ENCODE data around the gene RNF222. TPM values are rescaled to one million over a fixed set of nuclear protein-coding genes. Genes with fewer than 3 reads are reported as not detected.
"Not testable (repeated sequence)": the region's sequence is repeated elsewhere in the genome, so short reads cannot be mapped to it uniquely, and the experiment has no call there.

Gene RNF222
- total RNA-seq, 1 donor from 2014 or later: not detected

DNA sequence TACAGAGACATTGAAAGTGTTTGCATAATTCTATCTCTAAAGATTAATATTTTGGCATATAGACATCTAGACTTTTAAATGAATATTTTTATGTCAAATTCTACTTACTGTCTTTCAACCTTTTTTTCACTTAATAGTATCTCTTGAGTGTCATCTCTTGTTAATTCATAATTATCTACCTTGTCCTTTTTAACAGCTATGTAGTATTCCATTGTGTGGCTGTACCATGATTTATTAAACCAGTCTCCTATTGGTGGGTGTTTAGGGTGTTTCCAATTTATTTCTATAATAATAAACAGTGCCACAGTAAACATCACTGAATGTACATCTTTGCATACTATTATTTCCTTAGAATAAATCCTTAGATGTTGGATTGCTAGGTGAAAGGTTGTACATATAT is 16.3 kb upstream of the RNF222 start:
- intact Hi-C loops (cut with micrococcal nuclease): loop anchor here (10.0 kb wide), 2 partner anchors 371 to 481 kb away; no protein-coding TSS in a partner anchor
- no peak for ATAC-seq
- no peak for DNase-seq

DNA sequence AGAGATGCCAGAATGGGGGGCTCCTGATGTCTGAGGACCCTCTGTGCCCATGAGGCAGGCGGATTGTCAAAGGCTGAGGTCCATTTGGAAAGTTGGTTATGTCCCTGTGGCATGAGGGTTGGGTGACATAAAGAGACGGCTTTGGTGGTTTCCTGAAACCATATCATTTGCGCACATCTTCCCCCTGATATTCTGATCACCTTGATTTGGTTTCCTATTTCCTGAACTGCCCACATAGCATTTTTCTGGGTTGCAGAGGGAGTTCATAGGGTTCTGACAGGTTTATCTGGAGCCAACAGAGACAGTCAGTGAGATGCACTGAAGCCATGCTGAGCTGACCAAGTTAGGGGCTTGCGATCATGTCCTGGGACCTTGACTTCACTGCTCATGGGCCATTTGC is 15.7 kb upstream of the RNF222 start:
- intact Hi-C loops (cut with micrococcal nuclease): loop anchor here (10.0 kb wide), 2 partner anchors 371 to 481 kb away; no protein-coding TSS in a partner anchor
- DNase-seq (no peak), ATAC-seq (no peak)

DNA sequence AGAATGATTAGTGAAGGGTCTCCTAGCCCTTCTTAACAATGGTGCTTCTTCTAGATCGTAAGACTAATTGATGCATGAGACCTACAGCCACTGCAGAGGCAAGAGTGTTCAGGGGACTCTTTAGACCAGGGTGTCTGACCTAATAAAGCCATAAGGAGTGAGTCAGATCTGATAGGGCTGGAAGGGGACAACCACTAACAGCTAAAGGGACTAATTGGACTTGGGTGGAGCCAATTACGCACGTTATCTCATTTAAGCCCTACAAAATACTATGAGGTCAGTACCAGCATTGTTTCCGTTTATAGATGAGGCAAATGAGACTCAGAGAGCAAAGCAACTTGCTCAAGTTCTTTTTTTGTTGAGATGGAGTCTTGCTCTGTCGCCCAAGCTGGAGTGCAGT is 14.5 kb upstream of the RNF222 start:
- no peak for ATAC-seq
- intact Hi-C loops (cut with micrococcal nuclease): loop anchor here (10.0 kb wide), 2 partner anchors 373 to 483 kb away; no protein-coding TSS in a partner anchor
- no peak for DNase-seq

DNA sequence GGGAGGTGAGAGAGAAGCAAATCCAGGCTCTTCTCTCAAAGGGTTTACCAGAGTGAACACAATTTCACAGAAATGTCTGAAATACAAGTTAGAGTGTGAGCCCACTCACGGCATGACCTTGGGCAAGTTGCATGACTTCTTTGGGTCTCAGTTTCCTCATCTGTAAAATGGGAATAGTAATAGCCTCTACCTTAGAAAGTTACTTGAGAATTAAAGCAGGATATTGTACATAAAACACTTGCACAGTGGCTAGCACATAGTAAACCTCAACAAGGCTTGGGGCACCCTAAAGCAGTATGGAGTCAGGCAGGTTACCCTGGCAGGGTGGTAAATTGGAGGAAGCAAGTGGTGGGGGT is 13.2 kb upstream of the RNF222 start:
- ATAC-seq: no peak
- DNase-seq: no peak
- intact Hi-C loops (cut with micrococcal nuclease): loop anchor here (10.0 kb wide), 2 partner anchors 374 to 484 kb away; no protein-coding TSS in a partner anchor

DNA sequence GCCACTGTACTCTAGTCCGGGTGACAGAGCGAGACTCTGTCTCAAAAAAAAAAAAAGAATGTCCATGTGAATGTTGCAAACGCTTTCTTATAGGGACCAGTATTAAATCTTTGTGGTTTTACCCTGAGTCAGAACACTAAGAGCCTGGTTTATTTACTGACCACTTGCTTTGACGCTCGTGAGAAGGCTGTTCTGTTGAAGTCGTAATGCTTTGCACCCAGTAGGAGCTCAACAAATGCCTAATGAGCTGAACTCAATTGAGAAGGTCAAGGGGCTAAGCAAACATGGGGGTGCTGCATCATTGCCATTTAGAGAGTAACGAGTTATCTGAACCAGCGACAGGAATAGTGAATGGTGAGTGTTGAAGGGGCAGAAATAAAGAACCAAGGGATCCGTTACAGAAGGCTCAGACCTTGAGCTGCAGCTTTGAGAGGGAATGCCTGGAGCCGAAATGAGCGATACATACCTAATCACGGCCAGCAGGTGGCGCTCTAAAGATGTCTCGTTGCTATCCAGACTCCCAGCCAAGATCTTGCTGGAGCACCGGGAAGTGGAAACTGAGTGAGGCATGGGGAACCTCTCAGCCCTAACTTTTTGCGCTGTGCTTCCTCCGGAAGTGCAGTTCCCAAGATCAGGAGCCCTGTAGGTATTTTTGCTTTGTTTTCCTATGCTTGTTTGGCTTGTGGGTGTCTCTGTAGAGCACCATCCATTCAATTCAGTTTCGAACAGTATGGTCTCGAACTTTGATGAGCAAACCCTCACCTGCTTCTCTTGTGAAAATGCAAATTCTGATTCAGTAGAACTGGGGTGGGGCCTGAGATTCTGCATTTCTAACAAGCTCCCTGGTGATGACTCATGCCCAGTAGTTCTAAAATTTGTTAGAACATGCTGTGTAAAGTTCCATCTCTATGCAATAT is 12.6 kb upstream of the RNF222 start:
- peak; percentile 90 for DNase-seq
- peak; percentile 97 for ATAC-seq
- intact Hi-C loops (cut with micrococcal nuclease): loop anchor here (10.0 kb wide), 2 partner anchors 375 to 485 kb away; no protein-coding TSS in a partner anchor

DNA sequence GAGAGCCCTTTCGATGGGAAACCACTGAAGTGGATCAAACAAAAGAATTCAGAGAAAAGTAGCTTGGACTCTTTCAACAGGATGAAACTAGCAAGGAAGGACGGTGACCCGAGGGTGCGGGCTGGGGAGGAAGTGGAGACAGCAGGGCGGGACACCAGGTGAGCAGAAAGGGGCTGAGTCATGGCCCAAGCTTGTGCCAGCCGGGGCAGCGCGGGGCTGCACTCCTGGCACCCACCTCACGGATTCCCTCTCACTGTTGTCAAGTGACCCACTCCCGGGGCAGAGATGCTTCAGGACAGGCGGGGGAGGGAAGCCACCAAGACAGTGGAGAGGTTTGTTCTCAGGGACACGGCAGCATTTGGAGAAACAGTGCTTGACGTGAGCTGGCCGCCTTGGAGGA is 10.7 kb upstream of the RNF222 start:
- ATAC-seq: no peak
- no peak for DNase-seq
- intact Hi-C loops (cut with micrococcal nuclease): no loop called here

DNA sequence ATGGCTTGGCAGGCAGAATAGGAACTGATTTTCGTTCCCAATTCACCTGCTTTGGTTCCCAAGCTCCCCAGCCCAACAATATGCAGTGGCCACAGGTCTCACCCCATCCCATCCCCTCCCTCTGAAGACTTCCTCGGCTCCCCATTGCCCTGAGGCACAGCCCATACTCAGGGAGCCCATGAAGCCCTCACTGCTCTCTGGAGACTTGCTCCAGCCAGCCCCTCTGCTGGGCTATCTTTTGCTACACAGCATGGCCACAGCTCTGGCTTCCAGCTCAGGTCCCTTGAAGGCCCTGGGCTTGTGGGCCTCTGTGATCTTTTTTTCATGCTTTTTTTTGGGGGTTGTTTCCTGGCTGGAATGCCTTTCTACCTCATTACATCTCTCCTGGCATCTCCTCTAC is 8.5 kb upstream of the RNF222 start:
- intact Hi-C loops (cut with micrococcal nuclease): no loop called here
- no peak for DNase-seq
- ATAC-seq: no peak

DNA sequence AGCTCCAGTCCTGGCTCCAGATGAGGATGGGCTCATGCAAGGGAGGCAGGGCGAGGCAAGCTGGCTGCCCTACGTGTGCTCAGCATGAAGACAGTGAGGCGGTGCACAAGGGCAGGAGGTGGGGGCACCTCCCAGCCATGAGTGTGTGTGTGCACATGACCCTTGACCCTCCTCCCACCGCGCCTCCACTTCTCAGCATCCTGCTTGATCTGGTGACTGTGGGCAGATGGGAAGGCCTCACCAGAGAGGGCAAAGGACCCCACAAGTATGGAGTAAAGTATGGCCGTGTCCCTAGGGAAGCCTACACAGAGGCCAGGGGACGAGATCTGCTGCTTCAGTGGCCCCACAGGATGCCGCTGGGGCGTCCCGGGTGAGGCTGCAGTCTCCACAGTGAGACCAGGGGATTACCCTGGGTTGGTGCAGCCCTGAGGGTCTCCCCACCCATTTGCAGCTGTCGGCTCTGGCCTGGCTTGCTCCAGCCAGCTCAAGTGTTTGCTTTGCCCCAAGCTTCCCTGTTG is 7.9 kb upstream of the RNF222 start:
- no peak for DNase-seq
- ATAC-seq: no peak
- intact Hi-C loops (cut with micrococcal nuclease): no loop called here

DNA sequence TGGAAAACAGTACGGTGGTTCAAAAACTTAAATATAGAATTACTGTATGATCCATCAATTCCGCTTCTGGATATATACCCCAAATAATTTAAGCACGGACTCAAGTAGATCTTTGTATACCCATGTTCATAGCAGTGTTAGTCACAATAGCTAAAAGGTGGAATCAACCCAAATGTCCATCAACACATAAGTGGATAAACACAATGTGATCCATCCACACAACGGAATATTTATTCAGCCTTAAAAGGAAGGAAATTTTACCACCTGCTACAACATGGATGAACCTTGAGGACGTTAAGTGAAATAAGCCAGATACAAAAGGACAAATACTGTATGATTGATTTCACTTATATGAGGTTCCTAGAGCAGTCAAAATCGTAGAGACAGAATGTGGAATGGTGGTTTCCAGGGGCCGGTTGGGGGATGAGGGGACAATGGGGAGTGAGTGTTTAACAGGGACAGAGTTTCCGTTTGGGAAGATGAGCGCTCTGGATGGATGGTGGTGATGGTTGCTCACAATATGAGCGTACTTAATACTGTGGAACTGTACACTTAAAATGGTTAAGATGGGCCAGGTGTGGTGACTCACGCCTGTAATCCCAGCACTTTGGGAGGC is 5.4 kb upstream of the RNF222 start:
- intact Hi-C loops (cut with micrococcal nuclease): no loop called here
- no peak for DNase-seq
- no peak for ATAC-seq

DNA sequence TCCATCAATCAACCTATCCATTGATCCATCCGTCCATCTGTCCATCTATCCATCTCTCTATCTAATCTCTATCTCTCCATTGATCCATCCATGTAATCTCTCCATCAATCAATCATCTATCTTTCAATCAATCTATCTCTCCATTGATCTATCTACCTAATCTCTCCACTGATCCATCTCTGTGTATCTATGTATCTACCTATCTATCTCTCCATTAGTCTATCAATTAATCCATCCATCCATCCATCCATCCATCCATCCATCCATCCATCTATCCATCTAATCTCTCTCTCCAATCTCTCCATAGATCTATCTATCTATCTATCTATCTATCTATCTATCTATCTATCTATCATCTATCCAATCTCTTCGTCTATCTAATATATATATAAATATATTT is 3.5 kb upstream of the RNF222 start:
- ATAC-seq: no peak
- intact Hi-C loops (cut with micrococcal nuclease): no loop called here
- no peak for DNase-seq

DNA sequence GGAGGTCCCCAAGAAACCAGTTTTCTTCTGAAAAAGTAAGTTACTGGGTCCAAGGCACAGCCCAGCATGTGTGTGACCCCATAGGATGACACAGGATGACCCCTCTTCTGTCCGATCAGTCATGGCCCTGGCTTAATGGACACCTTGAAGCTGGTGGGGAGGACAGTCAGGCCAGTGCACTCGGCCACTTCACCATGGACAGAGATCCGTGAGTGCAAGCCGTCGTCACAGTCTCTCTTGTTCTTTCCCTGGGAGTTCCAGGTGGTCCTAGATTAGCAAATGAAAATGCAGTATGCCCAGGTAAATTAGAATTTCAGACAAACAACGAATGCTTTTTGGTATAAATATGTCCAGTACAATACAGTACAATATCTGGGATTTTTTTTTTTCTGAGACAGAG is 1.4 kb upstream of the RNF222 start:
- DNase-seq (no peak), ATAC-seq (no peak)
- intact Hi-C loops (cut with micrococcal nuclease): no loop called here

DNA sequence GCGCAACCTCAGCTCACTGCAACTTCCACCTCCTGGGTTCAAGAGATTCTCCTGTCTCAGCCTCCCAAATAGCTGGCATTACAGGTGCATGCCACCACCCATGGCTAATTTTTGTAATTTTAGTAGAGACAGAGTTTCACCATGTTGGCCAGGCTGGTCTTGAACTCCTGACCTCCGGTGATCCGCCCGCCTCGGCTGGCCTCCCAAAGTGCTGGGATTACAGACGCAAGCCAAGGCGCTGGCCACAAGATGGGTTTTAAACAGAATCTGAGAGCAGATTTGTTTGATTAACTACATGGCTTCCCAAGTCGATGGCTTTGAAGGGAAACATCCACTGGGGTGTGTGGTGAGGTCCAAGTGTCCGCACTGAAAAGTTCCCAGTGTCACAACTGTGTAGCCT is 3.1 kb downstream of the RNF222 start:
- ATAC-seq; intact Hi-C loops (cut with micrococcal nuclease); DNase-seq: not testable (repeated sequence)

DNA sequence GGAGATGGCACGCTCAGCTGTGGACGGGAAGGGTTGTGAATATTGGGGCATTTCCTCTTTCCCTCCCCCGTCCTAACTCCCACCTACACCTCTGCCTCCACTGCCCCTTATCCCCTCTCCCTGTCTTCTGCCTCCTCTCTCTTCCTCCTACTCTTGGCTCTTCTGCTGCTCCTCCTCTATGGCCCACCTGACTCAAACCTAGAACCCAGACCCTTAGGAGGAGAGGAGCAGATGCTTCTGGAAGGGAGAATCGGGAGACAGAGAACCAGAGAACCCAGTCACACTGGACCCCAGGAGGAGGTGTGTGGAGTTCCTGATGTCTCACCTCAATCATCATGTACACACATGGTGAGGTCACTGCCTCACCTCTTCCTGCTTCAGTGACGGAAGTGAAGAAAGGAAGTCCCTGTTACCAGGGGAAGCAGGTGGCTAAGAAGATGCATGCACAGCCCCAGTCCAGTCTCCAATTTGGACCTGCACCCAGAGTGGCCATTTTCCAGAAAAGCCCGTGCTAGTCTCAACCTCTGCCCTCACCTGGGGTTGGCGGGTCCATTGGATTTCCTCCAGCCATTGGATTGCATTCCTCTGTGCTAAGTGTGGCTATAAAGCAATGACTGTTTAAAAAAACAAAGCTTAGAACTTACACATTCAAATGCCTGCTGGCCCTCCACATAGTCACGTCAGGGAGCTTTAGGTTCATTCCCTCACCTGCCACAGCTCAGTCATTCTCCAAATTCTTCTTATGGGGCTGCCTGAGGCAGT is 4.0 kb downstream of the RNF222 start:
- no peak for ATAC-seq
- intact Hi-C loops (cut with micrococcal nuclease): no loop called here
- no peak for DNase-seq

DNA sequence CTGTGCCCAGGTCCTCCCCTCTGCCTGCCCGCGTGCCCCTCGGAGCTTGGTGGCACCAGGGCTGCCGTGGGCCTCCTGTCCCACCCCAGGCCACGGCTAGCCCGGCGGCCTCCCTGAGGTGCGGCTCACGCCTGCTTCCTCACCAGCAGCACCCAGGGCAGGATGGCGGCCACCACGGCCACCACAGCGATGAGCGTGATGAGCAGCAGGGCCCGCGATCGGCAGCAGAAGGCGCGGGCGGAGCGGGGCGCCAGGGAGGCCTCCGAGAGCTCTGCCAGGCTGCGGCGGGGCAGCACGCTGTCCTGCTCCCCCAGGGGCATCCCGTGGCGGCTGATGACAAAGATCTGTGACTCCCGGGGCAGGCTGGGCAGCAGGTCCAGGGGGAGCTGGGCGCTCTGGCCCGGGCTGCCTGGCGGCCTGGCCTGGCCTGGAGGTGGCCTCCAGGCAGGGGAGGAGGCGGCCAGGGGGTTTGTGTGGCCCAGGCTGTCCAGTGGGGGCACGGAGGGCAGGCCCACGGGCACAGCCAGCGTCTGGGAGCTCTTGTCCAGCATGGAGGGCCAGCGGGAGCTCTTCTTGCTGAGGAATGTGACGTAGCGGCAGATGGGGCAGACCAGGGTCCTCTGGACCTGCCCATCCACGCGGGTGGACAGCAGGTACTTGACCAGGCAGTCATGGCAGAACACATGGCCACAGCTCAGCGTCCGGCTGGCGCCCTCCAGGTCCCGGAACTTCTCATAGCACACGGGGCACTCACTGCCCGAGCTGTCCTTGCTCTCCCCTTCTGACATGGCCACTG is 4.8 kb downstream of the RNF222 start:
- DNase-seq (no peak), ATAC-seq (no peak)
- intact Hi-C loops (cut with micrococcal nuclease): no loop called here

DNA sequence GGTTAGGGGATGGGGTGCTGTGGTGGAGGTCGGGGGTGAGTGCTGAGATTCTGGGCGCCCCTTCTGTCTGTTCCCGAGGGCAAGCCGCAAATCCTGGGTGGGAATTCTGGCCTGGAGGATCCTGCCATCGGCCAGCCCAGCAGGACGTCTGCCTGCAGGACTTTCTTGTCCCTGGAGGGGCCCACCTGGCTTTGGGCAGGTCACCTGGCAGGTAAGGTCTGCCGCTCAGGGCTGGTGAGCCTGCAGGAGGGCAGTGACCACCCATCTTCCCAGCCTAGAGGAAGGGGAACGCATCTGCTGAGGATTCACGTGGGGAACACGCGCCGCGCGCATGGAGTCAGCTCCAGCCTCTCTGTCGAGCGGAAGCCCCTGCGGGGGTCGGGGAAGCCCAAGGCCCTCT is 5.4 kb downstream of the RNF222 start:
- intact Hi-C loops (cut with micrococcal nuclease): no loop called here
- ATAC-seq (no peak), DNase-seq (no peak)

DNA sequence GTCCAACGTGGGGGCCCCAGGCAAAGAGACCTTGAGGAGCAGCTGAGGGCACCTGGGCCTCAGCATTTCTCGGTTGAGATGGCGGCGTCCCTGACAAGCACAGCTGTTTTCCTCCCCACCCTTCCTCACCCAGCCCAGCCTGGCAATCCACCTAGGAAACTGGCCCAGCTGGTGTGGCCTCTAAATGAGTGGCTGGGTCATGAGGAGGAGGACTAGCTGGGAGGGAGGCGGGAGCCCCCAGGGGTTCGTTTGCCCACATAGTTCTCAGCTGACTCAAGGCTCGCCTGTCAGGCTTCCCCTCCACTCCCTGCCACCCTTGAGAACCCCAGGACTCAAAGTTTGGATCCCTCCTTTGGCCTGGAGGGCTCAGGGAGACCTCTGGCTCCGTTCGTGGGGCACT is 5.9 kb downstream of the RNF222 start:
- intact Hi-C loops (cut with micrococcal nuclease): no loop called here
- no peak for DNase-seq
- ATAC-seq: no peak

DNA sequence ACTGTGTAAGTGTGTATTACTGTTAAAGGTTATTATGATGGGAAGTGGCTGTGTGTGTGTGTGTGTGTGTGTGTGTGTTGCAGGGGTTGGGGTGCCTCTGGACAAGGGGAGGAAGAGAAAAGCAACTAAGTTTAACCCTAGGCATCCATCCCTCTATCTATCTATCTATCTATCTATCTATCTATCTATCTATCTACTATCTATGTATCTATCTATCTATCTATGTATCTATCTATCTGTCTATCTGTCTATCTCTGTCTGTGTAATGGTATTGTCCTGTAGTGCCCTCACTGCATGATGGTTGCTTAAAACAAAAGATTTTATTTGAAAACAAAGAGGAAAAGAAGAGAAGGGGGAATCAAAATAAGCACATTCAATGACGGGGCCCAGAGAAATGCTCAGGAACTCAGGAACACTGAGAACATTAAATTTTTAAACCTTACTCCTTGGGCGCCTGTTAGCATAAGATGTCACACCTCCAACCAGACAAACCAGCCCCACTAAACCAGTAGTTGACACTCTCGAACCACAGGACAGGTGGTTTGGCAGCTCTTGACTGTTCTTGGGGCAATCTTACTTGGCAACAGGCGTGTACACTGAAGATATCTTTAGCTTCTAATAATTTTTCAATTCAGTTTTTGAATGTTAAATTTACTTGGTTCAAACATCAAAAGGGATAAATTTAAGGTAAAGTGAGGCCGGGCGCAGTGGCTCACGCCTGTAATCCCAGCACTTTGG is 9.5 kb downstream of the RNF222 start:
- intact Hi-C loops (cut with micrococcal nuclease): no loop called here
- DNase-seq (no peak), ATAC-seq (no peak)

DNA sequence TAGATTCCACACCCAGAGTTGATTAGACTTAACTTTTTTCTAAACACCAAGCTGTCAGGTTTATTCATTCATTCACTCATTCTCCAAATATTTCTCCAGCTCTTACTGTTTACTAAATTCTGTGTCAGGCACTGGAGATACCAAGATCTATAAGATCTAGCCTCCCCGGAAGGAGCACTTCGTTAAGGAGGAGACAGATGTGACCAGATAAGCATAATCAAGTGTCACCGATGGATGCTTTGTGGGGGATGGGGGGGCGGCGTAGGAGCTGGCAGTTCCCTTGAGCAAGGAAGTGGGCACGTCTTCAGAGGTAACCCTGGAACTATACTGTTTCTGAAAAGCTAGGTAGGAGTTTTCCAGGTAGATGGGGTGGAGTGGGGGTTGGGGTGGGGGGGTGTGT is 10.8 kb downstream of the RNF222 start:
- intact Hi-C loops (cut with micrococcal nuclease): no loop called here
- ATAC-seq (no peak), DNase-seq (no peak)
